Smooth muscle cell of trachea (primary cell): ENCODE measurements around the gene PHKA1. TPM values are rescaled to one million over a fixed set of nuclear protein-coding genes. Genes with fewer than 3 reads are reported as not detected.

Source experiments
- total RNA-seq: library from RNA; depleted of rRNA; stranded (reverse); fragments of >200 nt; gene quantifications from 2 replicates; pipeline ENCODE4 v1.2.1, GENCODE V29; 2014

Gene PHKA1
- 6.5 and 6.8 TPM in 2 replicates for total RNA-seq

DNA sequence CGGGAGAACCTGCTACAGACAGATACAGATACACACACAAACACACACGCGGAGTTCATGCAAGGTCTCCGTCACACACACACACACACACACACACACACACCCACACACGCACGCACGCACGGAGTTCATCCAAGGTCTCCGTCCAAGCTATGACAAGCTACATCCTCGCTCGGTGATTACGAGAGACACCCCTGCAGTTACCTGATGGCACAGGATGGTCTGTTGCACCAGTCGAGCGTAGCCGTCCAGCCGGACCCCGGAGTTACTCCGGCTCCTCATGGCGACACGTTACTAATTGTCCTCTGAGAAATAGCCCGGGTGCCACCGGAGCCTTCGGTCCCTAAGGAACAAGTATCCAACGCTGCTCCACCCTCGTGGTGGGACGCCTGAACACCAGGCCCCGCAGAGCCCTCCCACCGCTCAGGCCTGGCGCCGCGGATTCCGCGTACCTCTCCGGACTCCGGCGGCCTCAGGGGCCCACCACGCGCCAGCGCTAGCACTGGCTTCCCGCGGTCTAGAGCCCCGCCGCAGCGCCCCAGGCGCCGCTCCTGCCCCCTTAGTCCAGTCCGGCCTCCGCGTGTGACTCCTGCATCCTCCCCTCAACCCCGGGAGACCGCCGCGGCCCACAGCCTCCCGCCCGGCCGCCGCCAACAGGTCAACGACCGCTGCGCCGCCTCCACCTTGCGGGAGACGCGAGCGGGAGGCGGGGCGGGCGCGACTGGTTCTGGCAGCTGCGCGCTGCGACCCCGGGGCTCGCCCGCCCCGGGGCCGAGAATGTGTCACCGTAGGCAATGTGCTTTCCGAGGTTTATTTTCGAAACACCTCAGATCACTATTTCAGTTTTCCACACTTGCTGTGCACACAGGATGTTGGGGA, at the start of gene PHKA1:
TSS of gene PHKA1 (minus strand) at position 708 of the 879 bp plus-strand sequence. CDS start at position 282, 426 bp downstream.

DNA sequence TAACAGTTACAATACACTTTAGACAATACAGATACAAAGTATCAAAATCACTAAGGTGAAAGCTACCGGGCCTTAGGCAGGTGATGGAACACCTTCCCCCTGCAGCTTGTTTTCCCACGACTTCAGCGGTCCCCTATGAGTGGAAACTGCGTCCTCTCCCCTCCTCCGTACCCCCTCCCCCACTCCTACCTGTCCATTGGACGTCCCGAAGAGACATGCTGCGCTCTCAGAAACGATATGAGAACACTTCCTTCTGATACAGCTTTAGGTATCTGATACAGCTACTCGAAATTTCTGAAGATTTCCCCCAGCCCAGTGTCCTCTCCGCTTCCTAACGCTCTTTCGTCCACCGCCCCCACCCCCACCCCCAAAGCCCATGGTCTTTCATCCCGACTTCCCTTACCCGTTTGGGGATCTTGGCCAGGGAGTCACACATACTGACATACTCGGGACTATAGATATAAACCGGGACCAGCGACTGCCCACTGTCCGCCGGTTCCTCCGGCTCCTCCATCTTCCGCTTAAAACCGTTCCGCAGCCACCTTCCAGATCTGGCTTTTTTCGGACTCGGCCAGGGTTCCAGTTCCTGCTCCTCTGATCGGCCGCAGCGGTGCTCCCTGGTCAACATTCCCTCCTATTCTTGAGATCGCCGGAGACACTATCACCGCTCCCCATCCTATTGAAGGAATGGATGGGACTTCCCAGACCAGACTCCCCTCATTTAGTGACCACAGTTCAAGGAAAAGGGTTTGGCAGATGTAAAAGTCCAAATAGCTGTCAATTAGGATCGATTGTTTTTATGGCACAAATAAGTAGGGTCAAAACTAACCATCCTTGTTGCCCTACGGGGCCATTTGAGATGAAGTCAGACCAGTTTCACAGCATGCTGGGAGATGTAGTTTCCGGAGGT, 141.6 kb downstream of the PHKA1 start, which contains the start of gene HDAC8:
TSS of gene HDAC8 (minus strand) at position 596 of the 910 bp plus-strand sequence. CDS start at position 514, 82 bp downstream.

Other genes starting within 250 kb of the PHKA1 start
- gene HDAC8, start 141.5 kb downstream of the PHKA1 start, total RNA-seq, result 25.5 and 29.7 TPM in 2 replicates
- gene DMRTC1B, start 62.6 kb upstream of the PHKA1 start, total RNA-seq, result not detected in 2 replicates
- gene FAM236B, start 68.4 kb upstream of the PHKA1 start, total RNA-seq, result not detected in 2 replicates
- not detected in 2 replicates for gene FAM236D, start 93.9 kb upstream of the PHKA1 start, total RNA-seq
- gene FAM236C, start 198.3 kb upstream of the PHKA1 start, total RNA-seq, result not detected in 2 replicates
- not detected in 2 replicates for gene FAM236A, start 223.9 kb upstream of the PHKA1 start, total RNA-seq
- not detected in 2 replicates for gene DMRTC1, start 229.5 kb upstream of the PHKA1 start, total RNA-seq